Neutrophil (primary cell): ENCODE results near the gene ATP6V1G1.

Experiments
- H3K27ac ChIP-seq: fragments of 200-600 bp; sonication (generic); 2 replicates; pipeline ENCODE4 v1.5.1; 2016; ENCODE audit warnings: mild to moderate bottlenecking, moderate library complexity
- H3K27me3 ChIP-seq: fragments of 200-600 bp; sonication (generic); 2 replicates; pipeline ENCODE4 v1.6.0; 2016; ENCODE audit warnings: mild to moderate bottlenecking
- H3K36me3 ChIP-seq: fragments of 200-600 bp; sonication (generic); 2 replicates; pipeline ENCODE4 v1.5.1; 2017
- H3K4me1 ChIP-seq, 2 experiments: fragments of 200-600 bp in 1 of 2; sonication (generic) in 1 of 2; 1 replicate in 1 of 2; 2 replicates in 1 of 2; pipeline versions ENCODE4 v1.5.1 to v1.6.1; 2013 to 2016; ENCODE audit warnings: low read depth in 1 of 2, low read length in 1 of 2, mild to moderate bottlenecking in 1 of 2, moderate library complexity in 1 of 2; ENCODE audit not compliant: control insufficient read depth in 1 of 2, insufficient read depth in 1 of 2
- H3K4me3 ChIP-seq, 2 experiments: fragments of 200-600 bp in 1 of 2; sonication (generic) in 1 of 2; 1 replicate in 1 of 2; 2 replicates in 1 of 2; pipeline ENCODE4 v1.5.1; 2013 to 2016; ENCODE audit warnings: low read depth in 1 of 2, low read length in 1 of 2, mild to moderate bottlenecking in 1 of 2, moderate library complexity in 1 of 2
- H3K9me3 ChIP-seq: fragments of 200-600 bp; sonication (generic); 2 replicates; pipeline ENCODE4 v1.5.1; 2016
- CTCF ChIP-seq: fragments of 200-600 bp; sonication (generic); IDR thresholded peaks from 2 replicates; pipeline ENCODE4 v1.5.1; 2016; ENCODE audit warnings: antibody characterized with exemption

The ATP6V1G1 gene

DNA sequence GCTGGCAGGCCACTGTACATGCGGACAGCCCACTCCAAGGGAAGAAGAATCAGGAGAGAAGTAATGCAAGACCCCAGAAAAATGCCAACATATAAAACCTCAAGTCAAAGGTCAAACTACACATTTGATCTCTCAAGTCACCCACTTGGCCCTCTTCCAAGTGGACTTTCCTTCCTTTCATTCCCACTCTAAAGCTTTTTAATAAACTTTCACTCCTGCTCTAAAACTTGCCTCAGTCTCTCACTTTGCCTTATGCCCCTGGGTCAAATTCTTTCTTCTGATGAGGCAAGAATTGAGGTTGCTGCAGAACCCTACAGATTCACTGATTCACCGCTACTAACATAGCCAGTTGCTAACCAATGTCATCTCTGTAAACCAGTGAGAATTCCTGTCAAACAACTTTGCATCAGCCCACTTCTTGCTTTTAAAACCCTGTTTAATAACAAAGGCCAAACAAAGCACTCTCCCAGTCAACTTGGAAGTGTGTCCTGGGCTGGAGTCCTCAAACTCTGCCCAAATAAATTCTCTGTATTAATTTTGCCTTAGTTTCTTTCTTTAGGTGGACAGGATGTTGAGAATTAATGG is 6.9 kb upstream of the ATP6V1G1 start:
- Histone ChIP-seq H3K36me3 (no peaks in the 10 kb centered on the region), H3K27me3 (no peaks in the 10 kb centered on the region), H3K4me1 (no peaks in the 10 kb centered on the region), H3K4me3 (no peak overlapping the region), H3K9me3 (no peaks in the 10 kb centered on the region), H3K27ac (no peak overlapping the region)
- TF ChIP-seq CTCF: no peak

DNA sequence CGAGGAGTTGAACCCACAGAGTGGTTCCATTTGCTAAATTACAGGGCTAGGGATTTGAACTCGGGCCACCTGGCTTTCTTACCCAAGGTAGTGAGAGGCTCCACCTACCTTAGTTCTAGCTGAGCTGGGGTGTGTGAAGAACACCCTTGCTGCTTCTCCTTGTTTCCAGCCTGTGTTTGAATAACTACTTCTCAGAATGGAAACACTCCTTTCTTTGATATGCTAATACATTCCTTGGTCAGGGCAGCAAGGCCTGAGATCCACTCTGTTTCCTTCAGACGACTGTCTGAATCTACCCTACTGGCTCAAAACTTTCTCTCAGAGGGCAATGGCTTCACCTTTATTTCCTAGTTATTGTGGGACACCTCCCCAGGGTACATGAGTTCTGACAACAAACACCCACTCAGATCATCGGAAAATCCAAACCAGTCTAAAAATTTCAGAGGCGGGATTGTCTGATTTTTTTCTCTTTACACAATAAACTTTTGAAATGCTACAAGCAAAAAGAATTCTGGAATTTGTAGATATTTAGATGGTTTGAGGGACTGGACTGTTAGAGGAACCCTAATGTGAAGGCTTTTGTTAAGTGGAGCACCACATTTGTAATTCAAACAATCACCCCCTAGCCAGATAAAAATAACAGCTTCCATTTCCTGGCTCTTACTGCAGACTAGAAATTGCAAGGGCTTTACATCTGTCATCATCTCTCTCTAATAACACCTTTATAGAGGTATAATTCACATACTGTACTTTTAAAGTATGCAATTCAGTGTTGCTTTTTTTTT is 4.0 kb upstream of the ATP6V1G1 start:
- Histone ChIP-seq H3K27ac (no peak overlapping the region), H3K36me3 (no peaks in the 10 kb centered on the region), H3K27me3 (no peaks in the 10 kb centered on the region), H3K4me3 (no peak overlapping the region), H3K4me1 (peaks cover 6% of the 10 kb centered on the region in 2 experiments), H3K9me3 (no peaks in the 10 kb centered on the region)
- no peak for TF ChIP-seq CTCF

- H3K36me3 ChIP-seq: peaks cover 8% of the 10 kb centered on the region
- TF ChIP-seq CTCF: no peak
- H3K9me3 ChIP-seq: no peaks in the 10 kb centered on the region
- no peaks in the 10 kb centered on the region for H3K27me3 ChIP-seq
- H3K4me1 ChIP-seq: peaks cover 41% of the 10 kb centered on the region in 2 experiments
- H3K27ac ChIP-seq: peak overlapping the region; percentile 88
- peak overlapping the region; percentile 81 to 92 for H3K4me3 ChIP-seq
Measured at GRCh38 chr9:114588210-114588609, 641 bp downstream of the ATP6V1G1 start.

DNA sequence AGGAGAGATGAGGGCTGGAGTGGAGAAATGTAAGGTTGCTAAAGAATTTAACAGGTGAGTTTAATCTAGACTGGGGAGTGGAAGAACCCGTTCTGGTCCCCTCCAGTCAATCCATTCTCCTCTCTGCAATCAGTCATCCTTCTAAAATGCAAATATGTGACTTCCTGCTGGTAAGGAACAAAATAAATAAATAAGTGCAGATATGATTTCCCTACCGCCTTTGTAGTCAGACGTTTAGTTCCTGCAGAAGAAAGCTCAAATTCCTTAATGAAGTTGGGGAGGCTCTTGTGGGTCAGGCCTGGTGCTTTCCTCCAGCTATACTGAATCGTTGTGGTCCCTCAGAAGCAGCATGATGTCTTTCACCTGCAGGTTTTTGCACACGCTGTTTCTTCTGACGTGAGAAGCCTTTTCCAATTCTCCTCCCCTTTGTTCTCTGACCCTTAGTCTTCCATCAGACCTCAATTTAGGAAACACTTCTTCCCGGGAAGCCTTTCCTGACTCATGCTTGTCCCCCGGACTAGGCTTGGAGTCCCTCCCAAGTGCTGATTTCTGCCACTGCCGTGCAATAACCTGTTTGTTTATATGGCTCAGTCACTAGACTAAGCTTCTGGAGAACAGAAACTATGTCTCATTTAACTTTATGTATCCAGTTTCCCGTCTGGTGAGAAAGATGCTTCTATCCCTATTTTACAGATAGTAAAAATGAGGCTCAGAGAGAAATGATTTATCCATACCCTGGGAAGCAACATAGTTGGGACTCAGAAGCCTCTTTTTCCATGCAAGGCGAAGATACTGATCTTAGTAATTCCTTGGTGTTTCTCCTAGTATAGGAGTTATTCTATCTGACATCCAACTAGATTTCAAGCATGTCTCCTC is 1.3 kb downstream of the ATP6V1G1 start:
- peaks cover 15% of the 10 kb centered on the region for H3K36me3 ChIP-seq
- no peaks in the 10 kb centered on the region for H3K9me3 ChIP-seq
- H3K4me3 ChIP-seq: peak overlapping the region; percentile 81 to 92
- TF ChIP-seq CTCF: no peak
- peak overlapping the region; percentile 88 for H3K27ac ChIP-seq
- H3K4me1 ChIP-seq: peaks cover 41% of the 10 kb centered on the region in 2 experiments
- no peaks in the 10 kb centered on the region for H3K27me3 ChIP-seq

DNA sequence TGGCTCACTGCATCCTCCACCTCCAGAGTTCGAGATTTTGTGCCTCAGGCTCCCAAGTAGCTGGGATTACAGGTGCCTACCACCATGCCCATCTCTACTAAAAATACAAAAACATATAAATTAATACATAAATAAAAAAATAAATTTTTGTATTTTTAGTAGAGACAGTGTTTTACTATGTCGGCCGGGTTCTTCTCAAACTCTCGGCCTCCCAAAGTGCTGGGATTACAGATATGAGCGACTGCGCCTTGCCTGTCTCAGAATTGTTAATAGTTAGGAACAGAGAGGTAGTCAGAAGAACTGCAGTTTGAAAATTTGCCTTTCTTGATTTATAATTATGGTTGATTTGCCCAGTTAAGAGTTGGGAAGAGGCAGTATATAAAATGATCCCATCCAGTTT is 2.8 kb downstream of the ATP6V1G1 start:
- TF ChIP-seq CTCF: no peak
- no peaks in the 10 kb centered on the region for H3K9me3 ChIP-seq
- H3K27ac ChIP-seq: no peak overlapping the region
- no peak overlapping the region for H3K4me3 ChIP-seq
- H3K36me3 ChIP-seq: peaks cover 27% of the 10 kb centered on the region
- no peaks in the 10 kb centered on the region for H3K27me3 ChIP-seq
- peaks cover 41% of the 10 kb centered on the region in 2 experiments for H3K4me1 ChIP-seq
